Right renal pelvis (tissue), 4 donors: Measurements from ENCODE around the gene TOP2A. TPM values are rescaled to one million over a fixed set of nuclear protein-coding genes. Genes with fewer than 3 reads are reported as not detected.

Experiments
- DNase-seq, 4 donors: peaks; one replicate each; pipeline ENCODE4 v3.0.0-alpha.2; 2013; ENCODE audit warnings: low read depth in 4 of 4, low spot score in 3 of 4, missing footprints in 1 of 4
- polyA plus RNA-seq, 4 donors: library from polyadenylated mRNA; unstranded; fragments of 120-200 nt; gene quantifications; one replicate each; pipeline ENCODE4 v1.2.1, GENCODE V29; 2013; ENCODE audit not compliant: insufficient read length in 4 of 4

The TOP2A gene
- polyA plus RNA-seq, 4 donors: 164 to 196 (median 176) TPM

GRCh38 chr17:40362696-40363110 is 55.0 kb downstream of the TOP2A start:
- DNase-seq: no peak

GRCh38 chr17:40361925-40362695 is 55.6 kb downstream of the TOP2A start:
- DNase-seq: no peak

DNA sequence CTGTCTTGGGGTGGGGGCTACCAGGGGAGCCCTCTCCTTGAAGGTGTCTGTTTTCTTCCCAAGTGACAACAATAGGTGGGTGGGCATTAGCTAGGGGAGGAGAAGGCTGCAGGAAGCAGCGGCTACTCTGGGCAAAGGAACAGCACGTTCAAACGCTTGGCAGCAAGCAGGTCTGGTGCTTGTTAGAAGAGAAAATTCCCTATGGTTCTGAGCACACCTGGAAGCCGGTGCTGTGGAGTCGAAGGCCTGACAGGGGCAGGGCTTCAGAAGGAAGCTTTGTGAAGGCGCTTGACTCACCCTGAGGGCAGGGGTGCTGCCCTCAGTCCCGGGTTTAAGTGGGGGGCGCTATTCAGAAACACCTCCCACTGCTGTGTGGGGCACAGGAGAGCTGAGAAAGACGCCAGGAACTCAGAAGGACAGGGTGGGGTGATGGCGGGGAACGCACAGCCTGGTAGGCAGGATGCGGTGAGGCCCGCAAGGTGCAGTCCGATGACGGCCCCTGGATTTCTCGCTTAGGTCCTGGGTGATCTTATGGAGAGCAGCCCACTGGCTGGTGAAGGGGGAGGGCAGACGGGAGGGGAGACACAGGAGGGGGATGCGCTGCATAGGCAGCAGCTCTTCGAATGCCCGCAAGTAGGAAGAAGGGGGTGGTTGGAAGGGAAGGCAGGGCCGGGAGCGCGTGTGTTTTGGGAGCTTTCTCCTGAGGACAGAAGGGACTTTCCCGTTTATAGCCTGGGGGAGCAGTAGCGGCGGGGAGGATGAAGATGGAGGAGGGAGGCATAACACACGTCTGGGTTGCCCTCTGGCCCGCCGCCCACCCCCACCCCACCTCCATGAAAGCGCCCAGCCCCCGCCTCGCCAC is 56.4 kb downstream of the TOP2A start:
- DNase-seq: no peak

GRCh38 chr17:40360091-40360490 is 57.6 kb downstream of the TOP2A start:
- no peak for DNase-seq

DNA sequence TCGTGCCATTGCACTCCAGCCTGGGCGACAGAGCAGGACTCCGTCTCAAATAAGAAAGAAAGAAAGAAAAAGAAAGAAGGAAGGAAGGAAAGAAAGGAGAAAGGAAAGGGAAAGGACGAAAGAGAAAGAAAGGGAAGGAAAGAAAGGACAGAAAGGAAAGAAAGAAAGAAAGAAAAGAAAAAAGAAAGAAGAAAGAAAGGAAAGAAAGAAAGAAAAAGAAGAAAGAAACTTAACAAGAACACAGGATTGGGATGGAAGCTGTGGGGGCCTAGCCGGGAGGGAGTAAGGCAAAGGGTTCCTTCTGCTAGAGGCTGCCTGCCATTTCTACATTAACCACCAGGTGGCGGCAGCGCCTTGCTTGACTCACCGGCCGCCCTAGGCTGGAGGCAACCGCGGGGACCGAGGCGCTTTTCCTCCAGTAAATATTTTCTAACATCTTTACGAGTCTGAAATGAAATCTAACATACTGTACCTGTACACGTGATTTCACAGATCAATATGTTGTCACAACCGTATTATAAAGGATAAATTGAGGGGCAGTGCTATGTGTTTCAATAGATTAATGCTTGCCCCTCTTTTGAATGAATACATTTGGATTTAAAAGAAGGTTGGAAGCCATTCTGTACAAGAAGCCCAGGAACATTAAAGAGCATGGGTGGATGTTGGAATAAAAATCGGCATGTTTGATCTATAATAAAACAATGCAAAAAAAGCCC is 59.2 kb downstream of the TOP2A start:
- peak in 2 of 4 donors; percentile 76 to 84 for DNase-seq

GRCh38 chr17:40356990-40357881 is 60.5 kb downstream of the TOP2A start:
- no peak for DNase-seq

DNA sequence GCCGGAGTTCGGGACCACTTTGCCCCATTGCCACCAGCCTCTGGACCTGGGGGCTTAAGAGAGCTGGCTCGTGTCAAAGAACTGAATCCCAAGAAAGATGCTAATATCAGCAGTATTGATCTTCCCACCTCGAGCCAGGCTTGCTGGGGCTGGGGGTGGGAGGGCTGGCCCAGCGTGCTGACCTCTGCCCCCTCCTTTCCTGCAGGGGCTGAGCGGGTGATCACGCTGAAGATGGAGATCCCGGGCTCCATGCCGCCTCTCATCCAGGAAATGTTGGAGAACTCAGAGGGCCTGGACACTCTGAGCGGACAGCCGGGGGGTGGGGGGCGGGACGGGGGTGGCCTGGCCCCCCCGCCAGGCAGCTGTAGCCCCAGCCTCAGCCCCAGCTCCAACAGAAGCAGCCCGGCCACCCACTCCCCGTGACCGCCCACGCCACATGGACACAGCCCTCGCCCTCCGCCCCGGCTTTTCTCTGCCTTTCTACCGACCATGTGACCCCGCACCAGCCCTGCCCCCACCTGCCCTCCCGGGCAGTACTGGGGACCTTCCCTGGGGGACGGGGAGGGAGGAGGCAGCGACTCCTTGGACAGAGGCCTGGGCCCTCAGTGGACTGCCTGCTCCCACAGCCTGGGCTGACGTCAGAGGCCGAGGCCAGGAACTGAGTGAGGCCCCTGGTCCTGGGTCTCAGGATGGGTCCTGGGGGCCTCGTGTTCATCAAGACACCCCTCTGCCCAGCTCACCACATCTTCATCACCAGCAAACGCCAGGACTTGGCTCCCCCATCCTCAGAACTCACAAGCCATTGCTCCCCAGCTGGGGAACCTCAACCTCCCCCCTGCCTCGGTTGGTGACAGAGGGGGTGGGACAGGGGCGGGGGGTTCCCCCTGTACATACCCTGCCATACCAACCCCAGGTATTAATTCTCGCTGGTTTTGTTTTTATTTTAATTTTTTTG is 61.6 kb downstream of the TOP2A start:
- no peak for DNase-seq

DNA sequence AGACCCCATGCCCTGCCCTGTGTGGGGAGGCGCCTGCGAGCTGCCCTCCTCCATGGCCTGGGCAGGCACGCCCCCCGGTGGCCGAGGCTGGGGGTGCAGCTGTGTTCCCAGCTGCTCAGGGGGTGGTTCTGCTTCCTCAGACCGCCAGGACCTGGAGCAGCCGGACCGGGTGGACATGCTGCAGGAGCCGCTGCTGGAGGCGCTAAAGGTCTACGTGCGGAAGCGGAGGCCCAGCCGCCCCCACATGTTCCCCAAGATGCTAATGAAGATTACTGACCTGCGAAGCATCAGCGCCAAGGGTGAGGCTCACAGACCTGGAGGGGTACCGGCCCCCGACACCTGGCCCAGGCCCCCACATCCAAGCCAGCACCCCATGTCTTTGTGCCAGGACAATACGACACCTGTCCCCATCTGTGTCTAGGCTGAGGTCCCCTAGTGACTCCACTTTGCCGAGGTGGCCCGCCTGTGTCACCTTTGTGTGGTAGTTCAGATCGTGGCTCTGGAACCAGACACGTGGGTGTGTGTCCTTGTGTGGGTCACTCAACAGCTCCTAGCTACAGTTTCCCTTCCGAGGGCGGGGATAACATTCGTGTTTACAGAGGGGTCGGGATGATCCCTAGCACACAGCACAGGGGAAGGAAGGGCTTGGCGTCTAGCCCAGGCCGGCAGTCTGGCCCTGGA is 62.4 kb downstream of the TOP2A start:
- no peak for DNase-seq

- no peak for DNase-seq
Observed at GRCh38 chr17:40354221-40355122, 63.2 kb downstream of the TOP2A start.

DNA sequence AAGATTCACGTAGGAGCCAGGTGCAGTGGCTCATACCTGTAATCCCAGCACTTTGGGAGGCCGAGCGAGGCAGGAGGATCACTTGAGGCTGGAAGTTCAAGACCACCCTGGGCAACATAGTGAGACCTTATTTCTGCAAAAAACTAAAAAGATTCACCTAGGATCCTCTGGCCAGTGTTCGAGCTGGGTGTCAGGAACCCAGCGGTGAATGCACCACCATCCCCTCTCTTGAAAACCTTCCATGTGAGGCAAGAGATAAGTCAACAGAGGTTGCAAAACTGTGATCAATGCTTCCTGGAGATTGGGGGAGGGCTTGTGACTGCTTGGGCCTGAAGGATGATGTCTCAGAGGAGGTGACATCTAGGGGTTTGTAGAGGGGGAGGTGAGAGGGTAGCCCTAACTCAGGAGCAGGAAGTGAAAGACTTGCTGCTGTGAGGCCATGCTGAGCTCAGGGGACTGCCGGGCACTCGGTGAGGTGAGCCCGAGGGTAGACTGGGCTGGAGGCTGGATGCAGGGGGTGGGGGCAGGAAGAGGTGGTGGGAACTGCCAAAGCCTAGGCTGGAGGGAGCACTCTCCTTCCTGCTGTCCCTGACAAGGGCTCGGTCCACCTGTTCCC is 64.8 kb downstream of the TOP2A start:
- no peak for DNase-seq

GRCh38 chr17:40352237-40352778 is 65.4 kb downstream of the TOP2A start:
- no peak for DNase-seq

DNA sequence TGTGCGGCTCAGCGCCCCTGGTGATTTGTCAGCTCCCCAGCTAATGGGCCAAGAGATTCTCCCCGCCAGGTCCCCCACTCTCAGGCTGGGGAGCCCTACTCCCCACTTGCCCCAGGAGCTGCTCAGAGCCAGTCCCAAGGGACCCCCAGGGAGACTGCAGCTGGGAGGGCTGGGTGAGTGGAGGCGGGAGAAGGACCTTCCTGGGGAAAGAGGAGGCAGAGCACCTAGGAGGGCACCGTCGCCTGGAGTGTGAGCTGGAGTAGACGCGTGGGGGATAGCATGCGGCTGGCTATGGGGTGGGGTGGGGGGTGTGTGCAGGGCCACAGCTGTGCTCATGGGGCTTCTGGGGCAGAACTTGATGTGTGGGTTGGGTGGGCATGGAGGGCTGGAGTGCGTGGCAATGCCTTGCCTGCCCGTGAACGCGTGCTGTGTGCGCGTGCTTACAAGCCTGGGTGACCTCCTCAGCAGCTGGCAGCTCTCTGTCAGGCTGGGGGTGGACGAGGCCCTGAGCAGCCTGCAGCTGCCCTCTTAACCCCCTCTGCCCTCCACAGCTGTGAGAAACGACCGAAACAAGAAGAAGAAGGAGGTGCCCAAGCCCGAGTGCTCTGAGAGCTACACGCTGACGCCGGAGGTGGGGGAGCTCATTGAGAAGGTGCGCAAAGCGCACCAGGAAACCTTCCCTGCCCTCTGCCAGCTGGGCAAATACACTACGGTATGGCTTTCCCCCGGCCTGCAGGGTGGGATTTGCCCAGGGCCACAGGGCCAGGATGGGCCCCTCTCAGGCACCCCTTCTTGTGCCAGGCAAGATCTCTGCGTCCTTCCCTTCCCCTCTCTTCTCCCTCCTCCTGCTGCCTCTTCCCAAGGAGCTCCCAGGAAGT is 66.1 kb downstream of the TOP2A start:
- DNase-seq: no peak

DNA sequence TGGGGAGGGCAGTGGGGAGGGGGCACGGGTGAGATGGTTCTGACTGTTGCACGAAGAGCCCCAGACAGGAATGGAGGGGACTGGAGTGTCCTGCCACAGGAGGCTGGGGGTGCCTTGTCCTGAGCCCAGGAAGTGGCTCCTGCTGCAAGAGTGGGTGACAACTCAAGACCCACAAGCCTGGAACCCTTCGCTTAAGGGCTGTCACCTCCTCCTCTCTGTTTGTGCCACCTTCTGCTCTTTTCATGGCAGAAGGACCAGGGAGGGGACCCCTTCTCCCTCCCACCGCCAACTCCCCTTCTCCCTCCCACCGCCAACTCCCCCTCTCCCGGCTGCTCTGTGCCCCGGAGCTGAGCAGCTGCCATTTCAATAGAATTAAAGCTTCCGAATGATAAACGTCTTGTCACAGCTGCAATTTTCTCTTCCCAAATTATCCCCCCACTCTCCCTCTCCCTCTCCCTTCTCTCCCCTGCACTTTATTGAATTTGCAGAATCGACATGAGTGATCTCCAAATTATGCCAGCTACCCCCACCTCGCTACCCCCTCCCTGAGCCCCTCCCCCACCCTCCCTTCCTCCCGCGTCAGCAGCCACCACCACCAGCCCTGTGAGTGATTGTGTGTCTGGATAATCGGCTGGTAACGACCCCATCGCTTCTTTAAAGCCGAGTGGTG is 66.9 kb downstream of the TOP2A start:
- DNase-seq: no peak

GRCh38 chr17:40349895-40350688 is 67.6 kb downstream of the TOP2A start:
- peak in 1 of 4 donors; percentile 76 for DNase-seq
